Astrocyte of the spinal cord (primary cell): Measurements from ENCODE around the gene TMEM35B.
"Not testable (repeated sequence)": the region's sequence is repeated elsewhere in the genome, so short reads cannot be mapped to it uniquely, and the experiment has no call there.

ENCODE experiments used
- DNase-seq: peaks from one replicate; pipeline ENCODE4 v3.0.0; 2011; ENCODE audit warnings: low read depth, low spot score
- H3K4me3 ChIP-seq: 2 replicates; pipeline ENCODE4 v1.5.1; 2011; ENCODE audit warnings: low read depth, mild to moderate bottlenecking, low read length, moderate library complexity
- CTCF ChIP-seq: IDR thresholded peaks from 2 replicates; pipeline ENCODE4 v1.5.1; 2012; ENCODE audit warnings: low read depth, mild to moderate bottlenecking, low read length, inconsistent platforms
- in situ Hi-C: cut with HindIII; loops from 2 replicates; pipeline ENCODE4 v1.10.0; 2017; ENCODE audit warnings: low sequenced_read_pairs

The TMEM35B gene

GRCh38 chr1:34973326-34973725 lies 11.8 kb downstream of the TMEM35B start:
- no peak for TF ChIP-seq CTCF
- DNase-seq: no peak
- in situ Hi-C loops: no loop called here
- no peak overlapping the region for H3K4me3 ChIP-seq

- in situ Hi-C loops: no loop called here
- H3K4me3 ChIP-seq: no peak overlapping the region
- TF ChIP-seq CTCF: no peak
- no peak for DNase-seq
Observed at GRCh38 chr1:34970829-34971228, 14.3 kb downstream of the TMEM35B start.

- TF ChIP-seq CTCF: no peak
- no peak overlapping the region for H3K4me3 ChIP-seq
- in situ Hi-C loops: no loop called here
- DNase-seq: no peak
Observed at GRCh38 chr1:34970220-34970735, 14.9 kb downstream of the TMEM35B start.

GRCh38 chr1:34968297-34968696 lies 16.9 kb downstream of the TMEM35B start:
- DNase-seq, in situ Hi-C loops, H3K4me3 ChIP-seq: not testable (repeated sequence)

GRCh38 chr1:34967672-34968071 lies 17.5 kb downstream of the TMEM35B start:
- H3K4me3 ChIP-seq, DNase-seq, in situ Hi-C loops: not testable (repeated sequence)

GRCh38 chr1:34965597-34965996 lies 19.6 kb downstream of the TMEM35B start:
- no peak for DNase-seq
- no peak overlapping the region for H3K4me3 ChIP-seq
- TF ChIP-seq CTCF: no peak
- in situ Hi-C loops: no loop called here

- H3K4me3 ChIP-seq: no peak overlapping the region
- DNase-seq: no peak
- TF ChIP-seq CTCF: no peak
- in situ Hi-C loops: no loop called here
Observed at GRCh38 chr1:34950428-34950827, 34.7 kb downstream of the TMEM35B start.

GRCh38 chr1:34948739-34949138 lies 36.4 kb downstream of the TMEM35B start:
- in situ Hi-C loops, DNase-seq, H3K4me3 ChIP-seq: not testable (repeated sequence)

GRCh38 chr1:34947641-34948314 lies 37.4 kb downstream of the TMEM35B start:
- H3K4me3 ChIP-seq, DNase-seq, in situ Hi-C loops: not testable (repeated sequence)
